Measurements from ENCODE around the gene MIXL1. TPM values are rescaled to one million over a fixed set of nuclear protein-coding genes. Genes with fewer than 3 reads are reported as not detected.
"Not testable (repeated sequence)": the region's sequence is repeated elsewhere in the genome, so short reads cannot be mapped to it uniquely, and the experiment has no call there.

Gene MIXL1
- total RNA-seq, 1 donor from 2014 or later = not detected

DNA sequence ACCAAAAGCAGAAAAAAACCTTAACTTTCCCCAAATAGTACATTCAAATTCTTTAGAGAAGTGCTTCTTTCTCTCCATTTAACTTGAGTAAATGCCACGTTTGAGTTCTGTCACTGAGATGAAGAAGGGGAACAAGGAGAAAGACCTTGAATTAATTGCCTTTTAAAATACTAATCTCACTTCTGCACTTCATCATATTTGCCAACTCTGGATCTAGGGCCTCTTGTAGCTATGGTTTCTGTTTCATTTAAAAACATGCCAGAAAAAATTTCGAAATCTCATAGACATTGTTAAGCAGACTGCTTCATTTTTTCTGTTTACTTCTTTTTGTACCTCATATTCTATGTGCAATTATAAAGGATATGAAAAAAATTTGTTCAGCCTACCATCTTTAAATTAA lies 24.6 kb downstream of the MIXL1 start:
- no peaks in the 10 kb centered on the region for H3K9me3 ChIP-seq
- H3K27me3 ChIP-seq = no peaks in the 10 kb centered on the region
- intact Hi-C loops (cut with DNase I) = no loop called here
- no peaks in the 10 kb centered on the region for H3K4me1 ChIP-seq
- no peaks in the 10 kb centered on the region for H3K36me3 ChIP-seq
- TF ChIP-seq, protein P1, sequence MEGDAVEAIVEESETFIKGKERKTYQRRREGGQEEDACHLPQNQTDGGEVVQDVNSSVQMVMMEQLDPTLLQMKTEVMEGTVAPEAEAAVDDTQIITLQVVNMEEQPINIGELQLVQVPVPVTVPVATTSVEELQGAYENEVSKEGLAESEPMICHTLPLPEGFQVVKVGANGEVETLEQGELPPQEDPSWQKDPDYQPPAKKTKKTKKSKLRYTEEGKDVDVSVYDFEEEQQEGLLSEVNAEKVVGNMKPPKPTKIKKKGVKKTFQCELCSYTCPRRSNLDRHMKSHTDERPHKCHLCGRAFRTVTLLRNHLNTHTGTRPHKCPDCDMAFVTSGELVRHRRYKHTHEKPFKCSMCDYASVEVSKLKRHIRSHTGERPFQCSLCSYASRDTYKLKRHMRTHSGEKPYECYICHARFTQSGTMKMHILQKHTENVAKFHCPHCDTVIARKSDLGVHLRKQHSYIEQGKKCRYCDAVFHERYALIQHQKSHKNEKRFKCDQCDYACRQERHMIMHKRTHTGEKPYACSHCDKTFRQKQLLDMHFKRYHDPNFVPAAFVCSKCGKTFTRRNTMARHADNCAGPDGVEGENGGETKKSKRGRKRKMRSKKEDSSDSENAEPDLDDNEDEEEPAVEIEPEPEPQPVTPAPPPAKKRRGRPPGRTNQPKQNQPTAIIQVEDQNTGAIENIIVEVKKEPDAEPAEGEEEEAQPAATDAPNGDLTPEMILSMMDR (IDR thresholded peaks at IDR 0.05) = no peak
- H3K4me3 ChIP-seq = no peak overlapping the region
- no peak overlapping the region for H3K27ac ChIP-seq
- DNase-seq (ENCODE audit: low spot score in 2 of 2) = no peak

DNA sequence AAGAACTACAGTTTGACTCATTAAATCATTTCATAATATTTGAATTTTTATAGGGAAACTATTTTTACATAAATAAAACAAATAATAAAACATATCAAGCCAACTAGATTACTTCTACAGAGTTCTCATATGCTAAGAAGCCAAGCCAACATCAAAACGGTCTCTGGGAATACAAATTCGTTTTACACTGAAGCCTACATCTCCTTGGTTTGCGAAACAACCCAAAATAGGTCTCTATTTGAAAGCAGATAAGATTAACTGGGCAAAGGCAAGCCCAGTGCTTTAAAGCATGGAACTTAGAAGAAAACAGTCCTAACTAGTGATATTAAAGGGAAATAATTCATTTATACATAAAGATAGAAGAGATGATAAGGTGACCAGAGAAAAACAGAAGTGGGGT lies 25.3 kb downstream of the MIXL1 start:
- intact Hi-C loops (cut with DNase I) = no loop called here
- Histone ChIP-seq H3K27me3 (no peaks in the 10 kb centered on the region), H3K4me1 (no peaks in the 10 kb centered on the region), H3K27ac (no peak overlapping the region), H3K4me3 (no peak overlapping the region), H3K9me3 (no peaks in the 10 kb centered on the region), H3K36me3 (no peaks in the 10 kb centered on the region)
- DNase-seq (ENCODE audit: low spot score in 2 of 2) = no peak
- TF ChIP-seq, protein P1 (IDR thresholded peaks at IDR 0.05) = no peak

DNA sequence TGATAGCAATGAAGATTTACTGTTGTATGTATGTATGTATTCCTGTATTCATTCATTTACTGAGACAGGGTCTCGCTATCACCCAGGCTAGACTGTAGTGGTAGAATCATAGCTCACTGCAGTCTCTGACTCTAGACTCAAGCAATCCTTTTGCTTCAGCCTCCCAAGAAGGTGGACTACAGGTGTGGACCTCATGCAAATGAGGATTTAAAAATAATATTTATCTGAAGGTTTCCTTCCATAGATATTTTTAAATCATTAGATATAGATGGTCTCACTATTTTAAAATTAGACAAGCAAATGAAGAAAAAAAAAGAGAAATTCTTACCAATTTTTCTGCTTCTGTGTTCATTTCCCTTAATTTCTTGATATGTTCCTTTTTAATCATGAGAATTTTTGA lies 27.0 kb downstream of the MIXL1 start:
- Histone ChIP-seq H3K27me3 (no peaks in the 10 kb centered on the region), H3K9me3 (no peaks in the 10 kb centered on the region), H3K4me3 (no peak overlapping the region), H3K27ac (no peak overlapping the region), H3K36me3 (no peaks in the 10 kb centered on the region), H3K4me1 (no peaks in the 10 kb centered on the region)
- no peak for DNase-seq (ENCODE audit: low spot score in 2 of 2)
- intact Hi-C loops (cut with DNase I) = no loop called here
- TF ChIP-seq, protein P1 (IDR thresholded peaks at IDR 0.05) = no peak

DNA sequence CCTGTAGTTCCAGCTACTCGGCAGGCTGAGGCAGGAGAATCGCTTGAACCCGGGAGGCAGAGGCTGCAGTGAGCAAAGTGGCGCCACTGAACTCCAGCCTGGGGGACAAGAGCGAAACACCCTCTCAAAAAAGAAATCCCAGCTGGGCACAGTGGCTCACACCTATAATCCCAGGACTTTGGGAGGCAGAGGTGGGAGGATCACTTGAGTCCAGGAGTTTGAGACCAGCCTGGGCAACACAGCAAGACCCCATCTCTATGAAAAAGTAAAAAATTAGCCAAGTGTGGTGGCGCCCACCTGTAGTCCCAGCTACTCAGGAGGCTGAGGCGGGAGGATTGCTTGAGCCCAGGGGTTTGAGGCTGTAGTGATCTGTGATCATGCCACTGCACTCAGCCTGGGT lies 29.4 kb downstream of the MIXL1 start:
- H3K27ac ChIP-seq; H3K36me3 ChIP-seq; H3K4me1 ChIP-seq; DNase-seq (ENCODE audit: low spot score in 2 of 2); H3K27me3 ChIP-seq; H3K9me3 ChIP-seq; H3K4me3 ChIP-seq; intact Hi-C loops (cut with DNase I): not testable (repeated sequence)

DNA sequence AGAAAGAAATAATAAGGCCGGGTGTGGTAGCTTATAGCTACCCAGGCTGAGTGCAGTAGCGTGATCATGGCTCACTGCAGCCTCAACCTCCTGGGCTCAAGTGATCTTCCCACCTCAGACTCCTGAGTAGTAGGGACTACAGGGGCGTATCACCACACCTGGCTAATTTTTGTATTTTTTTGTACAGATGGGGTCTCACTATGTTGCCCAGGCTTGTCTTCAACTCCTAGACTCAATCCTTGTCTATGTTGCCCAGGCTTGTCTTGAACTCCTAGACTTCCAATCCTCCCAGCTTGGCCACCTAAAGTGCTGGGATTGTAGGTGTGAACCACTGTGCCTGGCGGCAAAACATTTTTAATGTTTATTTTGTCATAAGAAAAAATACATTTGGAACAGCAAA lies 30.5 kb downstream of the MIXL1 start:
- TF ChIP-seq, protein P1 (IDR thresholded peaks at IDR 0.05) = no peak
- Histone ChIP-seq H3K4me1 (no peaks in the 10 kb centered on the region), H3K27me3 (no peaks in the 10 kb centered on the region), H3K4me3 (no peak overlapping the region), H3K36me3 (no peaks in the 10 kb centered on the region), H3K27ac (no peak overlapping the region), H3K9me3 (no peaks in the 10 kb centered on the region)
- DNase-seq (ENCODE audit: low spot score in 2 of 2) = no peak
- intact Hi-C loops (cut with DNase I) = no loop called here

DNA sequence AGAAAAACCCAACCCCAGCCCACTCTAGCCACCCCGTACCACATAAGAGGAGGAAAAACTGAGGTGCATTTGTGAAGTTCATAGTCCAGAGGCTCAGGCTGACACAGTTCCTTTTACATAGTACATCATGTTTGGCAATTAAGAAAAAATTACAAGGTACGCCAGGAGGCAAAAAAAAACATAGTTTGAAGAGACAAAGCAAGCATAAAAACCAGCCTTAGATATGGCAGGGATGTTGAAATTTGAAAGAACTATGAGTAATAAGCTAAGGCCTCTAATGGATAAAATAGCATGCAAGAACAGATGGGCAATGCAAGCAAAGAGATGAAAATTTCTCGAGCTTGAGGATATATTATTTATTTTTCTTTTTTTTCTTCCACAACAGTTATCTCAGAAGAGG lies 31.9 kb downstream of the MIXL1 start:
- H3K36me3 ChIP-seq = no peaks in the 10 kb centered on the region
- DNase-seq (ENCODE audit: low spot score in 2 of 2) = no peak
- peaks cover 0 to 7% of the 10 kb centered on the region in 2 donors for H3K9me3 ChIP-seq
- no peaks in the 10 kb centered on the region for H3K4me1 ChIP-seq
- intact Hi-C loops (cut with DNase I) = no loop called here
- no peak overlapping the region for H3K27ac ChIP-seq
- H3K27me3 ChIP-seq = no peaks in the 10 kb centered on the region
- H3K4me3 ChIP-seq = no peak overlapping the region
- TF ChIP-seq, protein P1 (IDR thresholded peaks at IDR 0.05) = no peak
